Coronary artery (tissue), 2 donors: Measurements from ENCODE around the gene CD320.
A peak's percentile ranks its signal among the peaks of the same experiment; 100 is the strongest.

ENCODE experiments used
- DNase-seq: peaks from one replicate; pipeline ENCODE4 v3.0.0-alpha.2; 2017; ENCODE audit warnings: low spot score
- H3K27ac ChIP-seq, 2 donors: fragments of 200-600 bp; sonication (generic); one replicate each; pipeline ENCODE4 v1.5.1; 2016 to 2019
- H3K4me3 ChIP-seq: fragments of 200-600 bp; sonication (generic); 2 replicates; pipeline ENCODE4 v1.5.1; 2016; ENCODE audit warnings: mild to moderate bottlenecking, moderate library complexity
- TF ChIP-seq, protein P1 (sequence below): fragments of 200-600 bp; sonication (generic); IDR thresholded peaks from one replicate; pipeline ENCODE4 v1.5.1; 2019; ENCODE audit warnings: antibody characterized with exemption

The CD320 gene

DNA sequence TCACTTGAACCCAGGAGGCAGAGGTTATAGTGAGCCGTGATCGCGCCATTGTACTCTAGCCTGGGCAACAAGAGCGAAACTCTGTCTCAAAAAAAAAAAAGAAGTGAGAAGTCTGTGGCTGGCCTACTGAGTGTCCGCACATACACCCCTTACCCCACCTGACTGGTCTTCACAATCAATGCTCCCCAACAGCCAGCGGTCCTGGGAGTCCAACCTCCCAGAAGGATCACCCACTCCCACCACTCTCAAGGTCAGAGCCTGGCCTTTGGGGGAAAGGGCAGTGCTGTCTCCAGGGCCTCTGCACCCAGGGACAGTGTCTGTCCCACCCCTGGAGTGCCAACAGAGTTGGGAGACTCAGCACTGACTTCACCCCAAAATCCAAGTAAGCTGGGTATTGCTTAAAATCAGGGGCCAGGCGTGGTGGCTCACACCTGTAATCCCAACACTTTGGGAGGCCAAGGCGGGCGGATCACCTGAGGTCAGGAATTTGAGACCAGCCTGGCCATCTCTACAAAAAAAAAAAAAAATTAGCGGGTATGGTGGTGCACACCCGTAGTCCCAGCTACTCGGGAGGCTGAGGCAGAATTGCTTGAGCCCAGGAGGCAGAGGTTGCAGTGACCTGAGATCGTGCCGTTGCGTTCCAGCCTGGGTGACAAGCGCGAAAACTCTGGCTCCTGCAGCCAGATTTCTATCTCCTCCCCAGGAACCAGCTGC is 2.3 kb upstream of the CD320 start:
- no peak for DNase-seq
- Histone ChIP-seq H3K4me3 (no peak overlapping the region), H3K27ac (no peak overlapping the region)
- TF ChIP-seq, protein P1, sequence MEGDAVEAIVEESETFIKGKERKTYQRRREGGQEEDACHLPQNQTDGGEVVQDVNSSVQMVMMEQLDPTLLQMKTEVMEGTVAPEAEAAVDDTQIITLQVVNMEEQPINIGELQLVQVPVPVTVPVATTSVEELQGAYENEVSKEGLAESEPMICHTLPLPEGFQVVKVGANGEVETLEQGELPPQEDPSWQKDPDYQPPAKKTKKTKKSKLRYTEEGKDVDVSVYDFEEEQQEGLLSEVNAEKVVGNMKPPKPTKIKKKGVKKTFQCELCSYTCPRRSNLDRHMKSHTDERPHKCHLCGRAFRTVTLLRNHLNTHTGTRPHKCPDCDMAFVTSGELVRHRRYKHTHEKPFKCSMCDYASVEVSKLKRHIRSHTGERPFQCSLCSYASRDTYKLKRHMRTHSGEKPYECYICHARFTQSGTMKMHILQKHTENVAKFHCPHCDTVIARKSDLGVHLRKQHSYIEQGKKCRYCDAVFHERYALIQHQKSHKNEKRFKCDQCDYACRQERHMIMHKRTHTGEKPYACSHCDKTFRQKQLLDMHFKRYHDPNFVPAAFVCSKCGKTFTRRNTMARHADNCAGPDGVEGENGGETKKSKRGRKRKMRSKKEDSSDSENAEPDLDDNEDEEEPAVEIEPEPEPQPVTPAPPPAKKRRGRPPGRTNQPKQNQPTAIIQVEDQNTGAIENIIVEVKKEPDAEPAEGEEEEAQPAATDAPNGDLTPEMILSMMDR: no peak

DNA sequence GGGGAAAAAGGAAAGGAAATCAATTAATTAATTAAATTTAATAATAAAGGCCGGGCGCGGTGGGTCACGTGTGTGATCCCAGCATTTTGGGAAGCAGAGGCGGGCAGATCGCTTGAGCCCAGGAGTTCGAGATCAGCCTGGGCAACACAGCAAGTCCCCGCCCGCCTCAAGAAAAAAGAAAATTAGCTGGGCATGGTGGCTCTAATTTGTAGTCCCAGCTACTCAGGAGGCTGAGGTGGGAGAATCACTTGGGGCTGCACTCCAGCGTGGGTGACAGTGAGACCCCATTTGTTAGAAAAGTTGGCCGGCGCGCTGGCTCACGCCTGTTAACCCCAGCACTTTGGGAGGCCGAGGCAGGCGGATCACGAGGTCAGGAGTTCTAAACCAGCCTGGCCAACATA is 733 bp upstream of the CD320 start:
- no peak for DNase-seq
- TF ChIP-seq, protein P1: no peak
- Histone ChIP-seq H3K27ac (no peak overlapping the region), H3K4me3 (peak overlapping the region; percentile 82)

DNA sequence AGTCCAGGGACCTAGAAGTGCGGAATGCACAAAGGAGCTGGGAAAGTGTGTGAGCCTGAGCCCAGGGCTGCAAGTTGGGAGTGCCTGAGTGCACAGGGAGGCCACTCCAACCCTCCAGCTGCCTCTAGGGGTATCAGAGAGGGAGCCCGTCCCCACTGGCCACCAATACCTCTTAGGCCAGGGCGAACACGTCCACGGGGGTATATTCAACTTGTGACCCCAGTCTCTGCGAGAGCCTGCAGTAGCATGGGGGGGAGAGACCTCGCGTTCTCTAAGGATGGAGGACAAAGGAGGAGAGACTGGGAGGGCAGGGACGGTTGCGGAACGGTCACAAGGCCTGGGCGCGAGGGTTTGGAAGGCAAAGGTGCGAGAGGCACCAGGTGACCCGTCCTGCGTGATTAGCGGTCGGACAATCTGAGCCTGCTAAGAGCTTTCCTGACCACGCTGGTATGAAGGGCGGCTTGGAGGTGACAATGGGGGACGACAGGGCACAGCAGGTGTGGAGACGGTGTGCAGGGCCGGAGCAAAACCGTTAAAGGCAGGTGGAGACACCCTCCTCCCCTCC is 676 bp downstream of the CD320 start:
- H3K27ac ChIP-seq: peak overlapping the region; percentile 34 to 81
- TF ChIP-seq, protein P1: no peak
- peak overlapping the region; percentile 82 for H3K4me3 ChIP-seq
- DNase-seq: no peak

DNA sequence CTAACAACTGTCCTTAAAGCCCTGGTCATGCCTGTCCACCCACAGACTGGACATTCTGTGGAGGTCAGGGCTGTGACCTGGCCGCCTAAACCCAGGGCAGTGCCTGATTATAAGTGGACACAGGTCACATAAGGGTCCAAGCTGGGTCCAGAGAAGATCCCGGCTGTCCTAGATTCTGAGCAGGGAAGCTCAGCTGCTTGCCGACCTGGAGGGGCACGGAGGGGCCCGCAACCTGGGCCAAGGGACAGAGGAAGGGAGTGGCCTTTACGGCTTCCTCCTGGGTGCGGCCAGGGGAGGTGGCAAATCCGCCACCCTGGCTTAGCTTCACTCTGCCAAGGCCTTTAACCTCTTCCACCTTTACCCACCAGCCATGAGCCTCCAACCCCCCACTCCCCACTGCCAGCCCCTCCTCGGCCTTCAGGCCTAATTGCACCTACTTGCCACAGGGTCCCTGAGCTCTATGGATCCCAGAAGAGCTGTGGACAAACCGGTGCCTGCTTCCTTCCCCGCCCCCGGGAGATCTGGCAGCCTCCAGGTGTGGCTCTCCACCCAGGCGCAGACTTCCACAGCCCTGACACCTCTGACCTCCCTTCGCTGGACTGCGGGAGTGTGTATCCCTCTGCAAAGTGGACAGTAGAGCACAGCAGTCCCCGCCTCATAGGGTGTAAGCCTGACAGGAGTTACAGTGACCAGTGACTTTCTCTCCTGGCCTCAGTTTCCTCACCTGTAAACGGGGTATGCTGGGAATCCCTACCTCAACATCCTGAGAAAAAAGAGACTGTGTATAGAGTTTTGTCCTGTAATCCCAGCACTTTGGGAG is 1.7 kb downstream of the CD320 start:
- DNase-seq: no peak
- TF ChIP-seq, protein P1: no peak
- peak overlapping the region; percentile 82 for H3K4me3 ChIP-seq

DNA sequence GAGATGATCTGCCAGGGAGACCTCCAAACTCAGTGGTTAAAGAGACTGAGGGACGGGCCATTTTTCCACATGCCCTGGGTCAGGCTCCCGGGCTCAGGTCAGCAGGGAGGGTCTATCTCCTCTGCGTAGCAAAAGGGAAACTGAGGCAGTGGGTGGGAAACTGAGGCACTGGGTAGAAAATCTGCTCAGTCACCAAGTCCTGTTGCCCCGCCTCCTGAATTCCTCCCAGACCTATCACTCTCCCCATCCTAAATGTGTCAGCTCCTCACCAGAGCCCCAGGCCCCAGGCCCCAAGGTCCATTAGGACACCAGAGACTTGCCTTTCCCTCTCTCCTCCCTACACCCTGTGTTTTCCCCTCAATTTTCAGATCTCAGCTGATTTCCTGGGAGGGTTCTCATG is 2.4 kb downstream of the CD320 start:
- DNase-seq: no peak
- peak overlapping the region in 1 of 2 donors; percentile 35 for H3K27ac ChIP-seq

More for the DNA sequence above, 1.7 kb downstream of the CD320 start:
- H3K27ac ChIP-seq: peak overlapping the region in 1 of 2 donors; percentile 35

DNA sequence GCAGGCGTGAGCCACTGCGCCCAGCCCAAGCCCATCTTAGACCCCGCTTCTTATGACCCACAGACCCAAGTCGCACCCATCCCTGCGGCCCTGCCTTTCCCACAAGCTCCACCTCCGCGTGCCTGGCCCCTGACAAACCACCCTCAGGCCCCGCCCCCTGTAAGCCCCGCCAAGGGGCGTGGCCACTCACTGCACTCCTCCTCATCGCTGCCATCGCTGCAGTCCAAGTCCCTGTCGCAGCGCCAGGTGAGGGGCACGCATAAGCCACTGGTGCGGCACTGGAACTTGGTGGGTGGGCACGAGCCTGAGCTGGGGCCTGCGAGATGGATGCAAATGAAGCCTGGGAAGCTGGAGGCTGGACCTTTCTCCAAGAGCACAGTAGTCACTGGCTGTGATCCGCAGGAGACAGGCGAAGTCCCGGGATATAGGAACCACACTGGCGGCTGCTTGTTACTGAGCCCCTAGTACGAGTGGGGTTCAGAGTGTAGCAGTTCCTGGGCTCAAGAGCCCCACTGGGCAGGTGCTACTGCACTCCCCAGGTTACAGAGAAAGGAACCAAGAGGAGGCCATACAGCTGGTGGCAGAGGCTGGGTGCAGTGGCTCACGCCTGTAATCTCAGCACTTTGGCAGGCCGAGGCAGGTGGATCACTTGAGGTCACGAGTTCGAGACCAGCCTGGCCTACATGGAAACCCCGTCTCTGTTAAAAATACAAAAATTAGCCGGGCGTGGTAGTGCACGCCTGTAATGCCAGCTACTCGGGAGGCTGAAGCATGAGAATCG is 3.1 kb downstream of the CD320 start:
- TF ChIP-seq, protein P1: no peak
- Histone ChIP-seq H3K4me3 (no peak overlapping the region), H3K27ac (no peak overlapping the region)
- no peak for DNase-seq

More for the DNA sequence above, 2.4 kb downstream of the CD320 start:
- H3K4me3 ChIP-seq: no peak overlapping the region
- TF ChIP-seq, protein P1: no peak
